22Rv1 (cell line): ENCODE data around the gene NIPAL3.

Experiments
- H3K27ac ChIP-seq: fragments of 450-650 bp; 2 replicates; pipeline ENCODE4 v1.5.1; 2017
- CTCF ChIP-seq: fragments of 450-650 bp; IDR thresholded peaks from 2 replicates; pipeline ENCODE4 v1.5.1; 2017; ENCODE audit warnings: mild to moderate bottlenecking
- ZFX ChIP-seq: fragments of 450-650 bp; IDR thresholded peaks from 2 replicates; pipeline ENCODE4 v1.6.1; 2017; ENCODE audit warnings: antibody characterized with exemption, borderline replicate concordance

The NIPAL3 gene

DNA sequence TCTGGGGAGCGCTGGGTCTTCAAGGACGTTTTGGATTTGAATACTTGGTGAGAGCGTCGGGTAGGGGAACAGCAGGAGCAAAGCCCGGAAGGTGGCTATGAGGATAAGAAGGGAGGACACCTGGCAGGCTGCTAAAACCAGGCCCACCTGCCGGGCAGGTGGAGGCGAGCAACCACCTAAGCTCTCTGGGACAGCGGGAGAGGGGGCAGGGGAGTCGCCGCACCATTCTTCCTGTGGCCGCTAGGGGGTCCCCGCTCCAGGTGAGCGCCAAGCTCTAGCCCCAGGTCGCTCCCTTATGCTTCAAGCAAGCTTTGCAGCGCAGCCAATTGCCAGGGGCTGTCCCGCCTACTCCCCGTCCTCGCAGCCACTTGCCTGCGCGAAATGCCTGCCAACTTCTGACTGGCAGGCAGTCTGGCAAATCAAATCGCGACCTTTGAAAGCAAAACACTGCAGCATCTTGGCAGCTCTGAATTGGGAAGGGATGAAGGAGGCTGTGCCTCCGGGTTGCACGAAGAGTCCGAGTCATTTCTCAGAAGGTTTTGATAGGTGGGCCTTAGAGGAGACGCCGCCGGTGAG lies at the start of gene NIPAL3:
Gene NIPAL3 (plus strand): TSS at position 469 of the 576 bp plus-strand sequence. CDS start 3,746 bp downstream, outside the sequence.
- TF ChIP-seq ZFX (no peak), CTCF (peak; percentile 94)
- peak within 1 kb of the TSS; percentile 96 for H3K27ac ChIP-seq

- no peak for TF ChIP-seq ZFX
- no peak for TF ChIP-seq CTCF
- H3K27ac ChIP-seq: no peak overlapping the region
Measured at GRCh38 chr1:24366707-24367106, 48.9 kb upstream of the NIPAL3 start.

DNA sequence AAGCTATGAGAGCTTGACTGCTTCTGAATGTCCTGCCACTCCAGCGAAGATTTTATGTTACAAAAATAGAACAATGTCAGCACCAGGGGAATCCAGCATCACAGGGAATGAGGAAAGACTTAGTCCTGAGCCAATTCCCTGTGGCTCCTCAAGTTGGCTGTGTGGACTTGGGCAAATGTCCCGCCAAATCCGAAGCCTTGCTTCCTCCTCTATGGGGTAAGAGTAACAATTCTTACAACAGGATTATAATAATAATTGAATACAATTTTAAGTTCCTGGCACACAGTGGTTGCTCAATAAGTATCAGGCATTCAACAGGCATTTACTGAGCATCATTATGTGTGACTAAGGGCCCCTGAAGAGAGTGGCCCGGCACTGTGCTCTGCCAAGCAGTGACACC lies 46.4 kb upstream of the NIPAL3 start:
- TF ChIP-seq ZFX (no peak), CTCF (no peak)
- H3K27ac ChIP-seq: no peak overlapping the region

GRCh38 chr1:24369801-24370200 lies 45.8 kb upstream of the NIPAL3 start:
- no peak overlapping the region for H3K27ac ChIP-seq
- no peak for TF ChIP-seq CTCF

DNA sequence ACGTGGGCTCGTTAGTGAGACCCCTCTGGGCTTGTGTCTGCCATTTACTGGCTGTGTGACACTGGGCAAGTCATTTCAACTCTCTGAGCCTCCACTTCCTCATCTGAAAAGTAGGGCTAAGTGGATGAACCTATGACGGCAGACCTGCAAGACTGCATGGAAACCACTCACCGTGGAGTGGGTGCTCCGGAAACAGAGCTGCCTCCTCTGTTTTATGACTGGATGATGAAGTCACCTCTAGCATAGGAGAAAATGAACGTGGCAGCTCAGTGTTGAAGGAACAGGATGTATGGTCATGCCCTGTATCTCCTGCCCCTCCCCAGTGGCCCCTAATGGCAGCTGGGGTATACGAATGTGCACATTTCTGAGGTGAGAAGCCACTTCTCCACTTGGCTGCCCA lies 42.6 kb upstream of the NIPAL3 start:
- H3K27ac ChIP-seq: no peak overlapping the region
- TF ChIP-seq ZFX: no peak
- TF ChIP-seq CTCF: no peak

DNA sequence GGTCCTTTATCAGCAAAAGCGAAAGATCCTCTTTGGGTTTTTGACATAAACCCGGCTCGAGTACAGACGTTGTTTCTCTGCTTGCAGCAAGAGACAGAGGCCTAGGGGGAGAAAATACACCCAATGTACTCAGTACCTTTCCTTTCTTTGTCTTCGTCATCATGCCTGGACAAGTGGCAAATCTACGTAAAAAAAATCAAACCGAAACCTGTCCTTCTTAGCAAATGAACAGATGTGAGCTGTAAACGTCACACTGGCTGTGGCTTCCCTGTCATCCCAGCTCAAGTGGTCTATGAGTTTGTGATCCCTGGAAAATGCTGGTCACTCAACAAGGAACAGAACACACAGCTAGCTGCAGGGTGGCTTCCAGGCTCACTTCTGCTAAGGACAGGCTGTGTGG lies 41.9 kb upstream of the NIPAL3 start:
- no peak overlapping the region for H3K27ac ChIP-seq
- no peak for TF ChIP-seq CTCF
- no peak for TF ChIP-seq ZFX

DNA sequence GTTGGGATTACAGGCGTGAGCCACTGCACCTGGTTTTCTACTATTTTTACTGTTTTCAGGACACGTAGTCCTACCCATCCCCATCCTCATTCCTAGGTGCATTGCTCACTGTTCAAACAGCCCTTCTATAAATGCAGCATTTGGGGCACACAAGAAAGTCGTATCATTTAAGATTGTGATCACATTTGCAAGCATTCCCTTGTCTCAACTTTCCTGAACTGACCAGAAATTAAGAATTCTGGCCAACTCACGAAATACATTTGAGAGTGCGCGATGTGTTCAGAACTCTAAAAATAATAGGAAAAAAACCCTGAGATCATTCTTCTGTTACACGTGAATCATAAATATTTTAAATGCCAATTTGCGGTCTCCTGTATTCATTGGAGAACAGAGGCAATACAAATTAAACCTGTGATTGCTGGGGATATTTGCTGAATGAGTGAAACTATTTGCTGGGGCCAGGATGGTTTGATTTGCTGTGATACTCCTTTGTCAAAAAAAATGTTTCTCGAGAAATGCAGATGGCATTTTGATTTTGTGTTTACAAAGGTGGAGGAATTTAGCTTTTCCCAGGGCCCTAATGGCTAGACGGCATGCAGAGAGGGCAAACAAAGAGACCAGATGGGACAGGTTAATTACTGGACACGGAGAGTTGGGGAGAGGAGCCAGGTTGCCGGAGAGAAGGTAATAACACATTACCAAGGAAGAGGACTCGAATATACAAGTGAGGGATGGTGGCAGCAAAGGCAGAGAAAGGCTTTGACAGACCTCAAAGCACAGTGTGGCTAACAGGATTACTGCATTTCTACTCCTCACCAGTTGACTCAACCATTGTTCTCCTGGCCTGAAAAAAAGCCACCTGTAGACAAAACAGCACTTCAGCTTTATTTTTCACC lies 40.5 kb upstream of the NIPAL3 start:
- no peak overlapping the region for H3K27ac ChIP-seq
- no peak for TF ChIP-seq CTCF
- no peak for TF ChIP-seq ZFX
